SU-DHL-6 (cell line): Measurements from ENCODE around the gene EHMT2.

Experiments used
- EZH2phosphoT487 ChIP-seq: fragments of 200-600 bp; sonication (generic), shearing (Covaris generic); conservative IDR thresholded peaks from 2 replicates; pipeline ENCODE4 v1.6.1; 2018; ENCODE audit warnings: mild to moderate bottlenecking, antibody characterized with exemption, low read length, moderate library complexity, mixed read lengths
- TF ChIP-seq, protein P1 (sequence below): fragments of 200-600 bp; sonication (generic); IDR thresholded peaks from one replicate; pipeline ENCODE4 v1.5.1; 2017; ENCODE audit warnings: antibody characterized with exemption, mild to moderate bottlenecking, low read length, moderate library complexity; ENCODE audit not compliant: insufficient read depth, poor library complexity, severe bottlenecking

GRCh38 chr6:31906122-31906521 lies 8.6 kb upstream of the EHMT2 start:
- TF ChIP-seq, protein P1, sequence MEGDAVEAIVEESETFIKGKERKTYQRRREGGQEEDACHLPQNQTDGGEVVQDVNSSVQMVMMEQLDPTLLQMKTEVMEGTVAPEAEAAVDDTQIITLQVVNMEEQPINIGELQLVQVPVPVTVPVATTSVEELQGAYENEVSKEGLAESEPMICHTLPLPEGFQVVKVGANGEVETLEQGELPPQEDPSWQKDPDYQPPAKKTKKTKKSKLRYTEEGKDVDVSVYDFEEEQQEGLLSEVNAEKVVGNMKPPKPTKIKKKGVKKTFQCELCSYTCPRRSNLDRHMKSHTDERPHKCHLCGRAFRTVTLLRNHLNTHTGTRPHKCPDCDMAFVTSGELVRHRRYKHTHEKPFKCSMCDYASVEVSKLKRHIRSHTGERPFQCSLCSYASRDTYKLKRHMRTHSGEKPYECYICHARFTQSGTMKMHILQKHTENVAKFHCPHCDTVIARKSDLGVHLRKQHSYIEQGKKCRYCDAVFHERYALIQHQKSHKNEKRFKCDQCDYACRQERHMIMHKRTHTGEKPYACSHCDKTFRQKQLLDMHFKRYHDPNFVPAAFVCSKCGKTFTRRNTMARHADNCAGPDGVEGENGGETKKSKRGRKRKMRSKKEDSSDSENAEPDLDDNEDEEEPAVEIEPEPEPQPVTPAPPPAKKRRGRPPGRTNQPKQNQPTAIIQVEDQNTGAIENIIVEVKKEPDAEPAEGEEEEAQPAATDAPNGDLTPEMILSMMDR, result no peak
- no peak for TF ChIP-seq EZH2phosphoT487
